ENCODE results near the gene MGAT5.

GRCh38 chr2:134233728-134234136, 20.1 kb upstream of the MGAT5 start:
- TF ChIP-seq ATF3 (IDR thresholded peaks at IDR 0.05) (no peak), POLR2AphosphoS5 (IDR thresholded peaks at IDR 0.05; ENCODE audit: low read depth, low read length) (no peak), CTCF (IDR thresholded peaks at IDR 0.05 in 2 of 3, conservative IDR thresholded peaks at IDR 0.05 in 1 of 3; ENCODE audit: borderline replicate concordance in 1 of 3, insufficient read depth in 1 of 3, low read depth in 2 of 3, low read length in 2 of 3) (no peak), EZH2 (IDR thresholded peaks at IDR 0.05) (no peak)

Measured in HCT116 (cell line).